Endothelial cell of umbilical vein (primary cell): ENCODE data around the gene TMEM131. TPM values are rescaled to one million over a fixed set of nuclear protein-coding genes. Genes with fewer than 3 reads are reported as not detected.

Experiments
- BruUV-seq: library from RNA; stranded (reverse); fragments of 400-500 nt; replicated peaks from 2 replicates; lab custom pipeline; 2021; lab: Mats Ljungman, UMichigan
- CTCF ChIA-PET: fragments of 300-600, 350-600 bp; sonication (Branson Sonifier 250); formaldehyde crosslinking; loops from one replicate; lab custom pipeline; 2021; ENCODE audit warnings: antibody characterized with exemption, inconsistent platforms; lab: Charles Lee
- POLR2A ChIA-PET: fragments of 300-600, 350-600 bp; sonication (Branson Sonifier 250); formaldehyde crosslinking; loops from one replicate; lab custom pipeline; 2021; ENCODE audit warnings: antibody characterized with exemption, inconsistent platforms; lab: Charles Lee
- DNase-seq: peaks from one replicate; pipeline ENCODE4 v3.0.0-alpha.2; 2011; ENCODE audit warnings: low read depth, low spot score
- FAIRE-seq: peaks from 2 replicates; lab custom pipeline; 2011; peaks lifted over from hg19 to GRCh38; lab: Jason Lieb, UNC
- H2AFZ ChIP-seq: 2 replicates; pipeline ENCODE4 v1.6.0; 2012; ENCODE audit warnings: low read depth, low read length, control low read depth, inconsistent platforms
- H3K27ac ChIP-seq: 2 replicates; pipeline ENCODE4 v1.5.1; 2011; ENCODE audit warnings: low read depth, mild to moderate bottlenecking, control low read depth, low read length, moderate library complexity; ENCODE audit not compliant: insufficient read depth
- H3K27me3 ChIP-seq, 2 experiments: 2 replicates each; pipeline versions ENCODE4 v1.6.0 to v1.6.1; 2011; ENCODE audit warnings: low read length in 2 of 2, mixed read lengths in 1 of 2; ENCODE audit not compliant: control insufficient read depth in 2 of 2, insufficient read depth in 2 of 2
- H3K36me3 ChIP-seq, 2 experiments: 2 replicates in 1 of 2; 3 replicates in 1 of 2; pipeline ENCODE4 v1.5.1; 2011; ENCODE audit warnings: low read length in 2 of 2, mild to moderate bottlenecking in 1 of 2, moderate library complexity in 1 of 2; ENCODE audit not compliant: control insufficient read depth in 2 of 2, insufficient read depth in 2 of 2; ENCODE audit errors: extremely low read depth in 1 of 2
- H3K4me1 ChIP-seq: 3 replicates; pipeline ENCODE4 v1.5.1; 2011; ENCODE audit warnings: mild to moderate bottlenecking, low read length; ENCODE audit not compliant: control insufficient read depth, insufficient read depth; ENCODE audit errors: extremely low read depth
- H3K4me2 ChIP-seq: 2 replicates; pipeline ENCODE4 v1.6.1; 2011; ENCODE audit warnings: low read length, control low read depth, mixed read lengths; ENCODE audit not compliant: insufficient read depth
- H3K4me3 ChIP-seq, 3 experiments: fragments of 200-600 bp in 1 of 3; sonication (generic), shearing (Covaris generic) in 1 of 3; replicated peaks in 1 of 3; 2 replicates each; pipeline ENCODE4 v1.5.1; 2011 to 2016; ENCODE audit warnings: control low read depth in 3 of 3, low read length in 3 of 3, mild to moderate bottlenecking in 2 of 3, inconsistent platforms in 1 of 3, low read depth in 1 of 3, moderate library complexity in 1 of 3; ENCODE audit not compliant: insufficient read depth in 1 of 3
- H3K79me2 ChIP-seq: 2 replicates; pipeline ENCODE4 v1.6.0; 2012; ENCODE audit warnings: low read length, inconsistent platforms; ENCODE audit not compliant: control insufficient read depth, insufficient read depth
- H3K9ac ChIP-seq: replicated peaks from 2 replicates; pipeline ENCODE3; 2011; ENCODE audit warnings: low read length, control low read depth; ENCODE audit not compliant: insufficient read depth; ENCODE audit errors: extremely low read depth
- H3K9me1 ChIP-seq: replicated peaks from 3 replicates; pipeline ENCODE4 v1.6.0; 2011; ENCODE audit warnings: mild to moderate bottlenecking, low read length; ENCODE audit not compliant: control insufficient read depth, insufficient read depth; ENCODE audit errors: extremely low read depth
- H3K9me3 ChIP-seq: replicated peaks from 2 replicates; pipeline ENCODE4 v1.5.1; 2012; ENCODE audit warnings: low read length, inconsistent platforms; ENCODE audit not compliant: control insufficient read depth, insufficient read depth
- H4K20me1 ChIP-seq: replicated peaks from 2 replicates; pipeline ENCODE3; 2011; ENCODE audit warnings: mild to moderate bottlenecking, low read length; ENCODE audit not compliant: control insufficient read depth, insufficient read depth; ENCODE audit errors: extremely low read depth
- EZH2 ChIP-seq: IDR thresholded peaks from 2 replicates; pipeline ENCODE4 v1.6.1; 2012; ENCODE audit warnings: borderline replicate concordance, low read depth, mild to moderate bottlenecking, moderate library complexity, low read length, inconsistent platforms; ENCODE audit not compliant: severe bottlenecking
- FOS ChIP-seq: IDR thresholded peaks from 2 replicates; pipeline ENCODE4 v1.6.1; 2011; ENCODE audit warnings: mild to moderate bottlenecking, low read length, moderate library complexity, borderline replicate concordance; ENCODE audit not compliant: insufficient read depth
- GATA2 ChIP-seq: IDR thresholded peaks from 2 replicates; pipeline ENCODE4 v1.7.0; 2011; ENCODE audit warnings: low read depth, mild to moderate bottlenecking, moderate library complexity, mixed read lengths, low read length; ENCODE audit not compliant: insufficient read length, insufficient read depth
- JUN ChIP-seq: IDR thresholded peaks from 2 replicates; pipeline ENCODE4 v1.6.1; 2011; ENCODE audit warnings: borderline replicate concordance, low read depth; ENCODE audit not compliant: insufficient read length, insufficient read depth
- MYC ChIP-seq: IDR thresholded peaks from one replicate; pipeline ENCODE4 v1.6.1; 2011; ENCODE audit warnings: mild to moderate bottlenecking, low read depth, low read length
- POLR2A ChIP-seq: IDR thresholded peaks from 2 replicates; pipeline ENCODE4 v1.6.1; 2012; ENCODE audit warnings: low read depth, mild to moderate bottlenecking, control low read depth, low read length
- POLR2AphosphoS5 ChIP-seq: IDR thresholded peaks from 2 replicates; pipeline ENCODE4 v1.6.1; 2012; ENCODE audit warnings: low read depth, mild to moderate bottlenecking, control low read depth, low read length, moderate library complexity; ENCODE audit not compliant: insufficient read depth
- dilution Hi-C: fragments of 300-500 bp; cut with MboI; formaldehyde crosslinking; loops from one replicate; pipeline ENCODE4 v1.15.0; 2019; ENCODE audit warnings: low sequenced_read_pairs; ENCODE audit not compliant: extremely low pct_ligation_motif_present
- intact Hi-C: fragments of 100-400 bp; cut with micrococcal nuclease; formaldehyde crosslinking; loops from one replicate; pipeline ENCODE4 v1.10.0; 2022
- polyA plus RNA-seq, 4 experiments: library from polyadenylated mRNA; depleted of rRNA in 3 of 4; stranded (reverse) in 3 of 4; unstranded in 1 of 4; fragments of >200 nt; gene quantifications; 2 replicates each; pipeline versions ENCODE4 v1.2.1 to v1.2.3, GENCODE V29; 2011 to 2012; ENCODE audit warnings: missing spikeins in 1 of 4
- total RNA-seq: library from RNA; stranded (reverse); gene quantifications from 2 replicates; pipeline ENCODE4 v1.2.3, GENCODE V29; 2021
- TF ChIP-seq, protein P1 (sequence below), 2 donors: IDR thresholded peaks; 1 replicate in 1 of 2; 2 replicates in 1 of 2; pipeline ENCODE4 v1.5.1; 2011; ENCODE audit warnings: low read length in 2 of 2, mild to moderate bottlenecking in 2 of 2, moderate library complexity in 2 of 2, control low read depth in 1 of 2, inconsistent platforms in 1 of 2, low read depth in 1 of 2; ENCODE audit not compliant: insufficient read depth in 1 of 2; ENCODE audit errors: extremely low read depth in 1 of 2
- TF ChIP-seq, protein P2 (sequence below): IDR thresholded peaks from 2 replicates; pipeline ENCODE4 v1.6.1; 2011; ENCODE audit not compliant: insufficient read depth, insufficient read length

The TMEM131 gene
- total and polyA plus RNA-seq, 2 donors (not counting 3 experiments of a cell fraction or from before 2014, with no cell fraction given): 12.2 to 28.6 TPM

DNA sequence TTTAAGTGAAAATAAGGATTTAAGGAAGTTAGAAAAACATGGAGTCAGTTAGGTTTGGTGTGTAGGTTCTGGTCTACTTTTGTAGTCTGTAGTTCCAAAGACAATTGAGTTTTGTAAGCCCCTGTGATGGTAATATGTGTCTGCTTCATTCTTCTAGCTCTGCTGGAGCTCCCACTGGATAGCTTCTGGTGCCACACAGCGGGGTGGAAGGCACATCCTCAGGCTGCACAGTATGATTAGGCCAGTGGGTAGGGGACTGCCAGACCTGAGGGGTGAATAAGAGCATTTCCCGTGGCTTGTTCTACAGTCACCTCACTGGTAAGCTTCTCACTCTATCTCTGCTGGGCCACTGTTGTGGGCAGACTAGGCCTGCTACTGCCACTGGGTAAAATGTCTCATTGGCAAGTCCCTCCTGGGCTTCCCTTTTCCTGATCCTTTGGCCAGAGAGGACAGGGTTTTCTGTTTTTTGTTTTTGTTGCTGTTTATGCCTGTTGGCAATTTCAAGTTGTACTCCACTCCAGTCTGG is 44.5 kb downstream of the TMEM131 start:
- Histone ChIP-seq H3K27me3 (no peaks in the 10 kb centered on the region), H4K20me1 (peaks cover 7% of the 10 kb centered on the region), H2AFZ (no peak overlapping the region), H3K27ac (no peak overlapping the region), H3K4me2 (no peak overlapping the region), H3K9ac (no peak overlapping the region), H3K9me3 (no peaks in the 10 kb centered on the region), H3K9me1 (no peaks in the 10 kb centered on the region), H3K4me3 (no peak overlapping the region), H3K79me2 (peaks cover 36% of the 10 kb centered on the region), H3K4me1 (no peaks in the 10 kb centered on the region), H3K36me3 (no peaks in the 10 kb centered on the region)
- POLR2A ChIA-PET: no interaction called here
- BruUV-seq: no TSS peak
- CTCF ChIA-PET: interaction anchor here (1.1 kb wide), 2 partner anchors 16 to 20 kb away, joined by 3 read pairs; no protein-coding TSS in a partner anchor
- DNase-seq (no peak), FAIRE-seq (no peak)
- dilution Hi-C loops (no loop called here), intact Hi-C loops (no loop called here)
- TF ChIP-seq JUN (no peak), POLR2A (no peak), POLR2AphosphoS5 (no peak), FOS (no peak), EZH2 (no peak), GATA2 (no peak), MYC (no peak)
- TF ChIP-seq, protein P1, sequence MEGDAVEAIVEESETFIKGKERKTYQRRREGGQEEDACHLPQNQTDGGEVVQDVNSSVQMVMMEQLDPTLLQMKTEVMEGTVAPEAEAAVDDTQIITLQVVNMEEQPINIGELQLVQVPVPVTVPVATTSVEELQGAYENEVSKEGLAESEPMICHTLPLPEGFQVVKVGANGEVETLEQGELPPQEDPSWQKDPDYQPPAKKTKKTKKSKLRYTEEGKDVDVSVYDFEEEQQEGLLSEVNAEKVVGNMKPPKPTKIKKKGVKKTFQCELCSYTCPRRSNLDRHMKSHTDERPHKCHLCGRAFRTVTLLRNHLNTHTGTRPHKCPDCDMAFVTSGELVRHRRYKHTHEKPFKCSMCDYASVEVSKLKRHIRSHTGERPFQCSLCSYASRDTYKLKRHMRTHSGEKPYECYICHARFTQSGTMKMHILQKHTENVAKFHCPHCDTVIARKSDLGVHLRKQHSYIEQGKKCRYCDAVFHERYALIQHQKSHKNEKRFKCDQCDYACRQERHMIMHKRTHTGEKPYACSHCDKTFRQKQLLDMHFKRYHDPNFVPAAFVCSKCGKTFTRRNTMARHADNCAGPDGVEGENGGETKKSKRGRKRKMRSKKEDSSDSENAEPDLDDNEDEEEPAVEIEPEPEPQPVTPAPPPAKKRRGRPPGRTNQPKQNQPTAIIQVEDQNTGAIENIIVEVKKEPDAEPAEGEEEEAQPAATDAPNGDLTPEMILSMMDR (IDR thresholded peaks at IDR 0.05; ENCODE audit: extremely low read depth in 1 of 2, insufficient read depth in 1 of 2, low read depth in 1 of 2, low read length in 2 of 2): no peak
- TF ChIP-seq, protein P2, sequence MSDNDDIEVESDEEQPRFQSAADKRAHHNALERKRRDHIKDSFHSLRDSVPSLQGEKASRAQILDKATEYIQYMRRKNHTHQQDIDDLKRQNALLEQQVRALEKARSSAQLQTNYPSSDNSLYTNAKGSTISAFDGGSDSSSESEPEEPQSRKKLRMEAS: no peak
